GM18909 (cell line): ENCODE measurements around the gene RPGR.

Experiments
- ATAC-seq: cut with Tn5 transposase; IDR thresholded peaks from one replicate; pipeline ENCODE4 v1.9.1; 2021; ENCODE audit warnings: mild to moderate bottlenecking; ENCODE audit not compliant: unreplicated experiment, poor library complexity

RPGR gene

GRCh38 chrX:38262715-38263620 is 64.3 kb downstream of the RPGR start:
- no peak for ATAC-seq

- ATAC-seq, result peak; percentile 60
Observed at GRCh38 chrX:38260231-38260630, 67.1 kb downstream of the RPGR start.

DNA sequence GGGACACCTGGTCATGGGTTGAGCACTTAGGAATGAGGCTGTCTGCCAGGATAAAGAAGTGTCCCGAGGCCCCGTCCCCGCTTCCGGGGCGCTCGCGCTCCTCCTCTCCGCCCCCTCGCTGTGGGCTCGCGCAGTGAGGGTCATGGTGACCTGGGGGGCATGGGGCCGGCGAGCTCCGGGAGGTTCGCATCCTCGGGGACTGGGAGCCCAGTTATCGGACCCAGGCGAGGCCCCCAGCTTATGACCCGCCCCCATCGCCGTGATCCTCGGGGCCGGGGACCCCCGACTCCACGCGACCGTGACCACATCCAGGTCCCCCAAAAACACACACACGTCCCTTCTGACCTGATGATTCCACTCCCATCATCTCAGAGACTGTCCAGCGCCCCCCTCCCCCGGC is 71.3 kb downstream of the RPGR start:
- no peak for ATAC-seq

DNA sequence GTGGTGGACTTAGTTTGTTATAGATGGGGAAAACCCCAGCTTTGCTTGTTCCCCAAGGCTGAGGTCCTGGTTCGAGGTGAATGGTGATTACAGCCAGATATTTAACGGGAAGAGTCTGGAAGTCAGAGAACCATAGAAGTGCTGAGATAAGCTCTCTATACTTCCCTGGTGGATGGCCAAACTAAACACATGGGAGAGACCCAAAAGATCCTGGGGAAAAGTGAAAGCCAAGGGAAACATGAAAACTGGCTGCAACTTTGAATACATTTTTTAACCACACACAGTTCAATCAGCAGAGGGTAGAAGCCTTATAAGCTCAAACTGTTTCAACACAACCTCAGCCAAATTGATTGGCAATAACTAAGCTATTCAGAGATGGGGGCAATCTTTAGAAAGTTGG is 77.3 kb downstream of the RPGR start:
- ATAC-seq, result no peak

DNA sequence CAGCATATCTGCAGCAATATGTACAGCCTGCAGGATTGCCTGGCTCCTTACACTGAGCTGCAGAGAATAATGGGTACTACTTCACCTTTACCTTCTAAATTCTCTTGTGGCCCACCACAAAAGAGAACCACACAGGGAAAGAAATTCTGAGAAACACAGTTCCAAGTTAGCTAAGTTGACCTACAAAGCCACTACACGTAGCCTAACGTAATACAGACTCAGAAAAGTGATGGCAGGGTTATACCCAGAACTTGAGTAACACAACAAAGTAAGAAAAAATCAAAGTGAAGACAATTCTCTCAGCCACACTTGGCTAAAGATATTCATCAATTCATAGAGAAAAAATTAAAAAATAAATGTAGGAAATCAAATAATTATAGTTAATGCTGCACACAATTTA is 80.3 kb downstream of the RPGR start:
- ATAC-seq, result no peak

DNA sequence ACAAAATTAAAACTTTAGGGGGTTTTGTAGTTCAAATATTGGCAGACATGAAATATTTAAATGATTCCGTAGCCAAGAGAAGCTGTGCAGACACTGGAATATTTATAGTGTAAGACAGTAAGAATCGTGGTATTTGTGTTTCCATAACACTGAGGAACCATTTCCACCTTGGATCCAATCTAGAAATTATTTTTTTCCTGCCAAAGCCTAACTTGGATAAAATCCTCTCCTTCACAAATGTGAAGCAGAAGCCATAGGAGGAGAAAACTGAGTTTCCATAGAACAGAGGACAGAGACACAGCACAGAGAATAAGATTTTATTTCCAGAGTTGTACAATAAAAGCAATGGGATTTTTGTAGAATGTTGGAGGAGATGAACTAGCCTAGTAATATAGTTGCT is 86.8 kb downstream of the RPGR start:
- ATAC-seq, result no peak

GRCh38 chrX:38236901-38237615 is 90.3 kb downstream of the RPGR start:
- no peak for ATAC-seq

- no peak for ATAC-seq
Observed at GRCh38 chrX:38233891-38234667, 93.2 kb downstream of the RPGR start.

DNA sequence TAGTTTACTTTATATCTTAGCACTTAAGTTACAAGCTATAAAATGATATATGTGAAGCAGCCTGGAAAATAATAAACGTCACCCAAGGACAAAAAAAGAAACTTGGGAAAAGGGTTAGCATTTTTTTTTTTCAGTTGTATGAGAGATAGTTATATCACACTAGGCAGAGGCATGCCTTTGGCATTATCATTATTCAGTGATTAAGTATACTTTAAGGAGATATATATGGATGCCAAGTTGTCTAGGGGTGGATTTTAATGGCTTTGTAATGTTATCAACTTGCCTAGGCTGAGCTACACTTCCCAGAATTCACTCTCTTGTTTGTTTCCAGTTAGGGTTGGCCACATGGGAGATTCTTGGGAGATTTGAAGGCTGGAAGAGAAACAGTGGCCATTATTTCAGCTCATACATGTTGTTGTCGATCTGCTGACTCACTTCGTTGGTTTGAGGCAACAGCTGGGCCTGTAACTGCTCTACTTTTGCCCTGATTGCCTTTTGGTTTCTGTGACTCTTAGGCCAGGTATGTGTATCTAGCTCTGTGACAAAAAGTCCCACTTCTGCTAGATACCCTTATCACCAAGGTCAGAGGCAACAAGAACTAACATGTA is 95.1 kb downstream of the RPGR start:
- ATAC-seq, result no peak

DNA sequence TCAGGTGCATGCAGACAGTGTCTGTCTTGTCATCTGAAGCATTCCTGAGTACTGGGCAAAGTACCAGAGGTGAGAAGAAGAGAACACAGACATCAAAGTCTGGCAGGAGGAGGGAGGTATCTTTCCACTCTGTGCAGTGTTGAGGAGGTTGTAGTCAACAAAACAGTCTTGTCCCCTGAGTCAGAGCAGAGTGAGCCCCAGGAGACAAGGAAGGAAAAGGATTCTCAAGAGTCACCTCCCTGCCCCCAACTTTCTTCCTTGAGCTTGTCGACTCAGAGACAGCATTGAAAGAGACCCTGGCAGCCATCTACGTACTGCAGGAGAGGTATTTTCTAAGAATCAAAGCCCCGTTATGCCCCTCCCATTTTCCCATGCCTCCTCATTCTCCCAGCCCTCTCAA is 102.2 kb downstream of the RPGR start:
- ATAC-seq, result no peak

GRCh38 chrX:38224160-38224559 is 103.1 kb downstream of the RPGR start:
- no peak for ATAC-seq

DNA sequence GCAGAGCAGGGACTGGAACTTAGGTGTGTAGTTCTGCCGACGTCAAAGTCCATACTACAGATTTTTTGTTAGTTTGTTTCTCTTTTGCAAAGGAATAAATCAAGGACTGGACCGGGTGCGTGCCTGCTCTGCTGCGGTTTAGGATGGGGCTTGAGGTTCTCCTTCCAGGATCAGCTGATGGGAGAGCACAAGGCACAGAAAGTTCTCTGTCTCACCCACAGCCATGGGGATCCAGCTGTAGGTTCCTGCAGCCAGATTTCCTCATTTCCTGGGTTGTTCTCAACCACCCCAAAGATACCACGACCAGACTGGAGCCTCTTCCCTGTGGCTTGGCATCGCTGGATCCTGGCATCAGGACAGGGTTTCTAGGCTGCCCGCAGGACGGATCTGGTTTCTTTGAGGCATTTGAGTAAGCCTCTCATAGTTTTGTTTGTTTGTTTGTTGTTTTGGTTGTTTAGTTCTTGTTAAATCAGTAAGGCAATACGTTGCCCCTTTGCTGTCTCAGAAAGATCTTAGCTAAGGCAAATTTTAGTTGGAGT is 105.8 kb downstream of the RPGR start:
- ATAC-seq, result no peak

- ATAC-seq, result no peak
Observed at GRCh38 chrX:38220415-38221390, 106.6 kb downstream of the RPGR start, which contains the start of gene SRPX. Gene SRPX, minus strand, starts transcription at chrX:38220871. Its CDS starts 79 bp downstream, at chrX:38220792.

DNA sequence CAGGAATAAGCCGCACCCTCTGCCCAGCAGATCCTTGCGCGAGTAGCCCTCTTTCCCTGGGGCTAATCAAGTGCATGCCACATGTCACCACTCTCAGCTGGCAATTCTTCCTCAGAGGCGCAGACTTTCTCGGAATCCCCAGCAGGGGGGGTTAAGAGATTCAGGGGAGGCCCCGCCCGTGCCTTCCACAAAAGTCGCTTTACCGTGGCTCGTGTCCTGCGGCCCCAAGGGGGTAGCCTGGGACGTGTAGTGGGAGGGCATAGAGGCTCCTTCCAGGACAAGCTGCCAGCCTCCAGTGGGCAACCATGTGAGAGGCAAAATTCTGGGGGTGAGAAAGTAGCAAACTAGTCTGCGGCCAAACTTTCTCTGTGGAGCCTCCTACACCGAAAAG is 107.3 kb downstream of the RPGR start:
- no peak for ATAC-seq
